Spleen (tissue), 11 donors: Measurements from ENCODE around the gene C10orf67. TPM values are rescaled to one million over a fixed set of nuclear protein-coding genes. Genes with fewer than 3 reads are reported as not detected.

Experiments used
- DNase-seq: peaks from one replicate; pipeline ENCODE4 v3.0.0-alpha.2; 2020
- H3K27ac ChIP-seq, 8 donors: fragments of 200-600 bp; sonication (generic) in 7 of 8; 1 replicate in 4 of 8; 2 replicates in 4 of 8; pipeline versions ENCODE4 v1.5.0 to v1.8.0; 2016 to 2021; ENCODE audit warnings: inconsistent platforms in 4 of 8, mild to moderate bottlenecking in 4 of 8, moderate library complexity in 1 of 8
- H3K27me3 ChIP-seq, 7 donors: fragments of 200-600 bp; sonication (generic) in 6 of 7; replicated peaks in 1 of 7; 1 replicate in 4 of 7; 2 replicates in 3 of 7; pipeline versions ENCODE4 v1.5.0 to v1.8.0; 2016 to 2021; ENCODE audit warnings: inconsistent platforms in 3 of 7, mild to moderate bottlenecking in 1 of 7
- H3K36me3 ChIP-seq, 6 donors: fragments of 200-600 bp; sonication (generic) in 5 of 6; 1 replicate in 4 of 6; 2 replicates in 2 of 6; pipeline versions ENCODE4 v1.5.0 to v1.8.0; 2016 to 2021; ENCODE audit warnings: inconsistent platforms in 2 of 6
- H3K4me1 ChIP-seq, 6 donors: fragments of 200-600 bp; sonication (generic) in 5 of 6; 1 replicate in 3 of 6; 2 replicates in 3 of 6; pipeline versions ENCODE4 v1.5.0 to v1.8.0; 2016 to 2021; ENCODE audit warnings: inconsistent platforms in 3 of 6
- H3K4me3 ChIP-seq, 8 donors: fragments of 200-600 bp; sonication (generic) in 7 of 8; 1 replicate in 4 of 8; 2 replicates in 4 of 8; pipeline versions ENCODE4 v1.5.0 to v1.8.0; 2016 to 2021; ENCODE audit warnings: inconsistent platforms in 4 of 8, mild to moderate bottlenecking in 4 of 8, moderate library complexity in 2 of 8
- H3K9me3 ChIP-seq, 8 donors: fragments of 200-600 bp; sonication (generic) in 7 of 8; 1 replicate in 4 of 8; 2 replicates in 4 of 8; pipeline versions ENCODE4 v1.5.0 to v1.8.0; 2016 to 2021; ENCODE audit warnings: inconsistent platforms in 4 of 8
- POLR2A ChIP-seq, 3 donors: fragments of 450-650 bp; IDR thresholded peaks; one replicate each; pipeline ENCODE4 v1.5.1; 2017; ENCODE audit warnings: antibody characterized with exemption in 3 of 3, mild to moderate bottlenecking in 1 of 3
- POLR2AphosphoS5 ChIP-seq, 3 donors: sonication (generic); formaldehyde crosslinking; IDR thresholded peaks; one replicate each; pipeline ENCODE4 v1.5.1; 2017; ENCODE audit warnings: antibody characterized with exemption in 3 of 3
- WGBS, 5 donors: extraction: QIAGEN DNeasy Blood & Tissue Kit in 3 of 5; methylation state at CpG; one replicate each; pipeline versions ENCODE4 v1.1.5 to v1.1.7; 2013 to 2018; 5-methylcytosine and 5-hydroxymethylcytosine counted together
- intact Hi-C: fragments of 100-400 bp; cut with DNase I; formaldehyde crosslinking; loops from one replicate; pipeline ENCODE4 v1.15.0; 2023; ENCODE audit warnings: low total_unique reads
- polyA plus RNA-seq, 3 donors: library from polyadenylated mRNA; stranded (reverse); fragments of 200-250 nt; gene quantifications; one replicate each; pipeline ENCODE4 v1.2.1, GENCODE V29; 2013
- total RNA-seq, 7 donors: library from RNA; depleted of rRNA in 3 of 7; stranded (reverse); fragments of >200 nt in 3 of 7; fragmentation: NEBNext Ultra II Directional in 4 of 7; extraction: Animal tissue kit (Norgen Biotek cat#: 25700) in 4 of 7; gene quantifications; one replicate each; pipeline versions ENCODE4 v1.1.0 to v1.2.1, GENCODE V29; 2016 to 2021
- TF ChIP-seq, protein P1 (sequence below), 11 experiments: fragments of 200-600 bp in 7 of 11; fragments of 450-650 bp in 4 of 11; sonication (generic) in 4 of 11; IDR thresholded peaks in 8 of 11; conservative IDR thresholded peaks in 3 of 11; 1 replicate in 7 of 11; 2 replicates in 4 of 11; pipeline versions ENCODE4 v1.4.0 to v1.8.0; 2016 to 2021; ENCODE audit warnings: antibody characterized with exemption in 11 of 11, inconsistent platforms in 4 of 11, mild to moderate bottlenecking in 1 of 11
- donor health status: healthy with polysubstance abuse.
- donor health status: DM: no; HTN: no; CAD: no; lungs with moderate emphysema.
- donor health status: DM: no; HTN: no; CAD: no.
- donor health status: Bipolar disorder and iron deficiency.
- donor health status: healthy.
- donor health status: DM: no; HTN: no; CAD: no.
- donor health status: DM: yes; HTN: yes; CAD: no.

Gene C10orf67
- total and polyA plus RNA-seq, 10 donors: 0.02 to 0.32 (median 0.21) TPM; not detected in 4

DNA sequence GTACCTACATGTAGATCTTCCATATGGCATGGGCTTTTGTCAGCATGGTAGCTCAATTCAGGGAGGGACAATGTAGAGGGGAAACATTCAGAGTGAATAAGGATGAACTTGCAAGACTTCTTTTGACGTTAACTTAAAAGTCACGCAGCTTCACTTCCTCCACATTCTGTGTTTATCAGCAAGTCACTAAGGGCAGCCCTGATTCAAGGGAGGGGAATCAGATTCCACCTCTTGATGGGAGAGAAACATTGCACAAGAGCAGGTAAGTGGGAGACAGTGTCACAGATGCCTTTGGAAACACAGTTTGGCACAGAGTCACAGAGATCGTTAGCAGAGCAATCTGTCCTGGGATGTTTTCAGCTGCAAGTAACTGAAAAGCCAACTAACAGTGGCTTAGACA, 26.2 kb downstream of the C10orf67 start:
- Histone ChIP-seq H3K4me3 (no peak overlapping the region), H3K27me3 (no peaks in the 10 kb centered on the region), H3K4me1 (peaks cover 0 to 6% (median 0%) of the 10 kb centered on the region in 6 donors), H3K9me3 (peaks cover 0 to 12% (median 3%) of the 10 kb centered on the region in 8 donors), H3K36me3 (no peaks in the 10 kb centered on the region), H3K27ac (no peak overlapping the region)
- no peak for DNase-seq
- no peak for TF ChIP-seq POLR2AphosphoS5 (IDR thresholded peaks at IDR 0.05)
- TF ChIP-seq POLR2A (IDR thresholded peaks at IDR 0.05): no peak
- TF ChIP-seq, protein P1, sequence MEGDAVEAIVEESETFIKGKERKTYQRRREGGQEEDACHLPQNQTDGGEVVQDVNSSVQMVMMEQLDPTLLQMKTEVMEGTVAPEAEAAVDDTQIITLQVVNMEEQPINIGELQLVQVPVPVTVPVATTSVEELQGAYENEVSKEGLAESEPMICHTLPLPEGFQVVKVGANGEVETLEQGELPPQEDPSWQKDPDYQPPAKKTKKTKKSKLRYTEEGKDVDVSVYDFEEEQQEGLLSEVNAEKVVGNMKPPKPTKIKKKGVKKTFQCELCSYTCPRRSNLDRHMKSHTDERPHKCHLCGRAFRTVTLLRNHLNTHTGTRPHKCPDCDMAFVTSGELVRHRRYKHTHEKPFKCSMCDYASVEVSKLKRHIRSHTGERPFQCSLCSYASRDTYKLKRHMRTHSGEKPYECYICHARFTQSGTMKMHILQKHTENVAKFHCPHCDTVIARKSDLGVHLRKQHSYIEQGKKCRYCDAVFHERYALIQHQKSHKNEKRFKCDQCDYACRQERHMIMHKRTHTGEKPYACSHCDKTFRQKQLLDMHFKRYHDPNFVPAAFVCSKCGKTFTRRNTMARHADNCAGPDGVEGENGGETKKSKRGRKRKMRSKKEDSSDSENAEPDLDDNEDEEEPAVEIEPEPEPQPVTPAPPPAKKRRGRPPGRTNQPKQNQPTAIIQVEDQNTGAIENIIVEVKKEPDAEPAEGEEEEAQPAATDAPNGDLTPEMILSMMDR (IDR thresholded peaks at IDR 0.05 in 8 of 11, conservative IDR thresholded peaks at IDR 0.05 in 3 of 11): no peak
- 68 to 89% (median 75%) methylated on average over 3 of the region's 3 CpGs for WGBS, 5 donors
- intact Hi-C loops: loop anchor here (5.0 to 10.0 kb wide), 2 partner anchors 384 to 876 kb away; no protein-coding TSS in a partner anchor

- DNase-seq: no peak
- H3K27me3 ChIP-seq: no peaks in the 10 kb centered on the region
- no peak overlapping the region for H3K27ac ChIP-seq
- no peaks in the 10 kb centered on the region for H3K36me3 ChIP-seq
- WGBS, 5 donors: 86 to 95% (median 92%) methylated on average over 3 of the region's 3 CpGs
- intact Hi-C loops: loop anchor here (5.0 to 10.0 kb wide), 2 partner anchors 385 to 877 kb away; no protein-coding TSS in a partner anchor
- no peak overlapping the region for H3K4me3 ChIP-seq
- H3K9me3 ChIP-seq: peaks cover 0 to 12% (median 3%) of the 10 kb centered on the region in 8 donors
- H3K4me1 ChIP-seq: peaks cover 0 to 6% (median 0%) of the 10 kb centered on the region in 6 donors
- no peak for TF ChIP-seq POLR2A (IDR thresholded peaks at IDR 0.05)
- TF ChIP-seq, protein P1 (IDR thresholded peaks at IDR 0.05 in 8 of 11, conservative IDR thresholded peaks at IDR 0.05 in 3 of 11): no peak
- TF ChIP-seq POLR2AphosphoS5 (IDR thresholded peaks at IDR 0.05): no peak
Observed at GRCh38 chr10:23317416-23317815, 27.2 kb downstream of the C10orf67 start.

DNA sequence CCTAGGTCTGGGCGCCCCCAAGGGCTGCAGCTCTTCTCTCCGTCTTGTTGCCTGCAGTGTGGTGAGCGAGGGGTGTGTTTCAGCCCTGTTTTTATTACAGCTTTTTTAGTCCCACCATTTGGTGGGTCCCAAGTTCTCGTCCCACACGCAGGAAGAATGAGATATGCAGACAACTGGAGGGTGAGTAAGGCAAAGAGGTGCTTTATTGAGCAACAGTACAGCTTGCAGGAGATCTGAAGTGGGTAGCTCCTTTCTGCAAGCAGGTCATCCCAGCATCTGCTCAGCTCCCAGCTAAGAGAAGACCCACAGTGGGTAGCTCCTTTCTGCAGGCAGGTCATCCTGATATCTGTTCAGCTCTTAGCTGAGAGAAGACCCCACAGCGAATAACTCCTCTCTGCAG, 28.2 kb downstream of the C10orf67 start:
- H3K27me3 ChIP-seq: no peaks in the 10 kb centered on the region
- no peak overlapping the region for H3K27ac ChIP-seq
- H3K36me3 ChIP-seq: no peaks in the 10 kb centered on the region
- peaks cover 0 to 6% (median 0%) of the 10 kb centered on the region in 6 donors for H3K4me1 ChIP-seq
- no peak for DNase-seq
- intact Hi-C loops: loop anchor here (5.0 to 10.0 kb wide), 2 partner anchors 386 to 878 kb away; no protein-coding TSS in a partner anchor
- H3K4me3 ChIP-seq: no peak overlapping the region
- 80 to 97% (median 87%) methylated on average over 6 of the region's 6 CpGs for WGBS, 5 donors
- TF ChIP-seq POLR2AphosphoS5 (IDR thresholded peaks at IDR 0.05) (no peak), POLR2A (IDR thresholded peaks at IDR 0.05) (no peak)
- TF ChIP-seq, protein P1 (IDR thresholded peaks at IDR 0.05 in 8 of 11, conservative IDR thresholded peaks at IDR 0.05 in 3 of 11): no peak
- H3K9me3 ChIP-seq: peaks cover 0 to 12% (median 3%) of the 10 kb centered on the region in 8 donors

- TF ChIP-seq, protein P1 (IDR thresholded peaks at IDR 0.05 in 8 of 11, conservative IDR thresholded peaks at IDR 0.05 in 3 of 11): no peak
- no peak overlapping the region for H3K27ac ChIP-seq
- H3K4me1 ChIP-seq: peaks cover 0 to 6% (median 0%) of the 10 kb centered on the region in 6 donors
- H3K9me3 ChIP-seq: peaks cover 0 to 12% (median 3%) of the 10 kb centered on the region in 8 donors
- no peaks in the 10 kb centered on the region for H3K36me3 ChIP-seq
- DNase-seq: no peak
- intact Hi-C loops: loop anchor here (5.0 to 10.0 kb wide), 2 partner anchors 386 to 879 kb away; no protein-coding TSS in a partner anchor
- H3K27me3 ChIP-seq: no peaks in the 10 kb centered on the region
- 96 to 100% (median 97%) methylated on average over 2 to 3 of the region's 3 CpGs; no CpG with 5 or more reads in 1 of the 5 donors for WGBS, 5 donors
- H3K4me3 ChIP-seq: no peak overlapping the region
Observed at GRCh38 chr10:23315966-23316365, 28.6 kb downstream of the C10orf67 start.
